ENCODE measurements around the gene ARHGDIA. TPM values are rescaled to one million over a fixed set of nuclear protein-coding genes. Genes with fewer than 3 reads are reported as not detected.

Gene ARHGDIA
- polyA plus RNA-seq, 1 donor from 2014 or later: 16.1 TPM

DNA sequence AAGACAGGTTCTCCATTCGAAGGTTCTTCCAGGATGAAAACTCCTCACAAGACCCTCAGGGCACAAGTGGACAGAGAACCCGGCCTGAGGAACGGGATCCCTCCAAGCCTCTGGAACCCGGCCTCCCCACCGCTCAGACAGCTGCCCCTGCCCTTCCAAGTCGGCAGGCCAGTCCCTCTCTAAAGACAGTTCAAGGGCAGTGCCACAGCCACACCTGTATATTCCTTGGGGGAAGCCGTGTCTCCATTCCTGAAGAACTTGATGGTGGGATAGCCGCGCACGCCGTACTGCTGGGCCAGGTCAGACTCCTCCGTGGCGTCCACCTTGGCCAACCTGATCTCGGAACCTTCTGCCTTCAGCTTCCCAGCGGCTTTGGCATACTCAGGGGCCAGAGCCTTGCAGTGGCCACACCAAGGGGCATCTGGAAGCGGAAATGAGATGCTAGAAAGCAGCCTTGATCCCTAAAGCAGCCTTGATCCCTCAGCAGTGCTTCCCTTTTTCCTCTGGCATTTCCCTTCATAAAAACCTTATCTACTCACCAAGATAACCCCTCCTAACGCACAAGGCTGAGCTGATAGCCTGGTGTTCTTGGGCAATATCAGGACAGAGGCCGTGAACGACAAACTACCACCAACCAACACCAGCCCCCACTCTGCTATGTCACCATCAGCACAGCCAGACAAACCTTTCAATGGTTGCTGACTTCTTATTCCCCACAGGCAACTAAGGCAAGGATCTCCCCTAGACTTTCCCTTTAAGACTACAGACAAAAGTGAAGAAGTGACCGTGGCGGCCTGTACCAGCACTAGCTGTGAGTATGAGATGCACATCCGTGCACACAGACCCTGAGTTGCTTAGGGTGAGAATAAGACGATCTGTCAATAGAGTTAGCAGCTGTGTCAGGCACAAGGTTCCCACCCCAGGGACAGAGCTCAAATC, 11.9 kb downstream of the ARHGDIA start:
- H3K36me3 ChIP-seq (ENCODE audit: insufficient read depth, low read length): no peaks in the 10 kb centered on the region
- H3K27ac ChIP-seq (ENCODE audit: low read length): peak overlapping the region; percentile 55

DNA sequence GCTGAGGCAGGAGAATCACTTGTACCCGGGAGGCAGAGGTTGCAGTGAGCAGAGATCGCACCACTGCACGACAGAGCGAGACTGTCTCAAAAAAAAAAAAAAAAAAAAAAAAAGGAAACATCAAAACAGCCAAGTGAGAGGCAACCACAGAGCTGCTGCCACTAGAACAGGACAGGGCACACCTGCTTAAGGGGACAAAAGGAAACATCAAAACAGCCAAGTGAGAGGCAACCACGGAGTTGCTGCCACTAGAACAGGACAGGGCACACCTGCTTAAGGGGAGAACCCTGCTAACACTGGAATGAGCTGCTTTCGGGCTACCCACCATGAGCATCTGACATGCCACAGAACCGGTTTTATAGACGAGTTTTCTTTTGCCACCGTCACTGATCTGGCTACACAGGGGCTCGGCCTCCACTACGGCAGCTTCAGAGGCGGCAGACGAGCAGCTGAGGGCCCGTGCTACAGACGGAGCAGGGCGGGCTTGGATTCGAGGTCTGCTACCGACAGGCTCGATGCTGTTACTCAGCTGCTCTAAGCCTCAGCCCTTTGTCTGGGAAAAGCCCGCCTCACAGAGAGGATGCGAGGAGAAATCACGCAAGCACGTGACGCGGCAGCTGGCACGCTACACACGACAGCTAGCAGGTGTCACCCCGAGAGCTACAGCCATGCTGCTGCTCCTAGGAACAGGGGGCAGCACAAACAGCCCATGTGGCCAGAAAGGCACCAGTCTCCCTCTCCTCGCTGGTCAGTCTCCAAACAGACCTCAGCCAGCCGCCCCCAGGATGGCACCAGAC, 12.8 kb downstream of the ARHGDIA start:
- Histone ChIP-seq H3F3A (ENCODE audit: insufficient read depth, low read length, poor library complexity, severe bottlenecking) (no peaks in the 10 kb centered on the region), H3K27me3 (ENCODE audit: insufficient read depth, low read depth, low read length) (no peaks in the 10 kb centered on the region), H4K20me1 (ENCODE audit: insufficient read depth) (no peaks in the 10 kb centered on the region), H2AFZ (ENCODE audit: low read depth, low read length) (no peak overlapping the region), H3K27ac (ENCODE audit: low read length) (no peak overlapping the region), H3K4me2 (ENCODE audit: low read length) (no peak overlapping the region), H3K36me3 (ENCODE audit: insufficient read depth, low read length) (no peaks in the 10 kb centered on the region), H3K9me2 (ENCODE audit: insufficient read depth, low read length) (no peaks in the 10 kb centered on the region), H3K4me3 (ENCODE audit: low read length) (peak overlapping the region; percentile 91), H3K9ac (ENCODE audit: low read length) (no peak overlapping the region), H3K79me2 (replicated peaks; ENCODE audit: insufficient read depth, low read length) (peaks cover 28% of the 10 kb centered on the region), H3K9me3 (ENCODE audit: low read length) (no peaks in the 10 kb centered on the region)
- no peak for TF ChIP-seq POLR2AphosphoS5 (IDR thresholded peaks at IDR 0.05)
- TF ChIP-seq, protein P1, sequence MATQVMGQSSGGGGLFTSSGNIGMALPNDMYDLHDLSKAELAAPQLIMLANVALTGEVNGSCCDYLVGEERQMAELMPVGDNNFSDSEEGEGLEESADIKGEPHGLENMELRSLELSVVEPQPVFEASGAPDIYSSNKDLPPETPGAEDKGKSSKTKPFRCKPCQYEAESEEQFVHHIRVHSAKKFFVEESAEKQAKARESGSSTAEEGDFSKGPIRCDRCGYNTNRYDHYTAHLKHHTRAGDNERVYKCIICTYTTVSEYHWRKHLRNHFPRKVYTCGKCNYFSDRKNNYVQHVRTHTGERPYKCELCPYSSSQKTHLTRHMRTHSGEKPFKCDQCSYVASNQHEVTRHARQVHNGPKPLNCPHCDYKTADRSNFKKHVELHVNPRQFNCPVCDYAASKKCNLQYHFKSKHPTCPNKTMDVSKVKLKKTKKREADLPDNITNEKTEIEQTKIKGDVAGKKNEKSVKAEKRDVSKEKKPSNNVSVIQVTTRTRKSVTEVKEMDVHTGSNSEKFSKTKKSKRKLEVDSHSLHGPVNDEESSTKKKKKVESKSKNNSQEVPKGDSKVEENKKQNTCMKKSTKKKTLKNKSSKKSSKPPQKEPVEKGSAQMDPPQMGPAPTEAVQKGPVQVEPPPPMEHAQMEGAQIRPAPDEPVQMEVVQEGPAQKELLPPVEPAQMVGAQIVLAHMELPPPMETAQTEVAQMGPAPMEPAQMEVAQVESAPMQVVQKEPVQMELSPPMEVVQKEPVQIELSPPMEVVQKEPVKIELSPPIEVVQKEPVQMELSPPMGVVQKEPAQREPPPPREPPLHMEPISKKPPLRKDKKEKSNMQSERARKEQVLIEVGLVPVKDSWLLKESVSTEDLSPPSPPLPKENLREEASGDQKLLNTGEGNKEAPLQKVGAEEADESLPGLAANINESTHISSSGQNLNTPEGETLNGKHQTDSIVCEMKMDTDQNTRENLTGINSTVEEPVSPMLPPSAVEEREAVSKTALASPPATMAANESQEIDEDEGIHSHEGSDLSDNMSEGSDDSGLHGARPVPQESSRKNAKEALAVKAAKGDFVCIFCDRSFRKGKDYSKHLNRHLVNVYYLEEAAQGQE (IDR thresholded peaks at IDR 0.05; ENCODE audit: borderline replicate concordance): no peak
- no peak for TF ChIP-seq SMC3 (conservative IDR thresholded peaks at IDR 0.05; ENCODE audit: poor library complexity)
- TF ChIP-seq, protein P2, sequence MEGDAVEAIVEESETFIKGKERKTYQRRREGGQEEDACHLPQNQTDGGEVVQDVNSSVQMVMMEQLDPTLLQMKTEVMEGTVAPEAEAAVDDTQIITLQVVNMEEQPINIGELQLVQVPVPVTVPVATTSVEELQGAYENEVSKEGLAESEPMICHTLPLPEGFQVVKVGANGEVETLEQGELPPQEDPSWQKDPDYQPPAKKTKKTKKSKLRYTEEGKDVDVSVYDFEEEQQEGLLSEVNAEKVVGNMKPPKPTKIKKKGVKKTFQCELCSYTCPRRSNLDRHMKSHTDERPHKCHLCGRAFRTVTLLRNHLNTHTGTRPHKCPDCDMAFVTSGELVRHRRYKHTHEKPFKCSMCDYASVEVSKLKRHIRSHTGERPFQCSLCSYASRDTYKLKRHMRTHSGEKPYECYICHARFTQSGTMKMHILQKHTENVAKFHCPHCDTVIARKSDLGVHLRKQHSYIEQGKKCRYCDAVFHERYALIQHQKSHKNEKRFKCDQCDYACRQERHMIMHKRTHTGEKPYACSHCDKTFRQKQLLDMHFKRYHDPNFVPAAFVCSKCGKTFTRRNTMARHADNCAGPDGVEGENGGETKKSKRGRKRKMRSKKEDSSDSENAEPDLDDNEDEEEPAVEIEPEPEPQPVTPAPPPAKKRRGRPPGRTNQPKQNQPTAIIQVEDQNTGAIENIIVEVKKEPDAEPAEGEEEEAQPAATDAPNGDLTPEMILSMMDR (IDR thresholded peaks at IDR 0.05; ENCODE audit: poor library complexity, severe bottlenecking): no peak
- no peak for TF ChIP-seq MXI1 (conservative IDR thresholded peaks at IDR 0.05; ENCODE audit: poor library complexity, severe bottlenecking)
- no peak for TF ChIP-seq RAD21 (conservative IDR thresholded peaks at IDR 0.05)
- TF ChIP-seq TAF1 (IDR thresholded peaks at IDR 0.05; ENCODE audit: low read depth): no peak

More for the DNA sequence above, 11.9 kb downstream of the ARHGDIA start:
- no peaks in the 10 kb centered on the region for H3K27me3 ChIP-seq (ENCODE audit: insufficient read depth, low read depth, low read length)
- H3K9me3 ChIP-seq (ENCODE audit: low read length): no peaks in the 10 kb centered on the region
- H3K9ac ChIP-seq (ENCODE audit: low read length): peak overlapping the region; percentile 74
- peak overlapping the region; percentile 95 for H3K4me2 ChIP-seq (ENCODE audit: low read length)
- peak overlapping the region; percentile 91 for H3K4me3 ChIP-seq (ENCODE audit: low read length)
- no peaks in the 10 kb centered on the region for H3K9me2 ChIP-seq (ENCODE audit: insufficient read depth, low read length)
- TF ChIP-seq EZH2 (IDR thresholded peaks at IDR 0.05; ENCODE audit: borderline replicate concordance, insufficient read depth, low read length, poor library complexity, severe bottlenecking) (no peak), EP300 (conservative IDR thresholded peaks at IDR 0.05; ENCODE audit: poor library complexity, severe bottlenecking) (no peak), POLR2AphosphoS5 (IDR thresholded peaks at IDR 0.05) (no peak), RAD21 (conservative IDR thresholded peaks at IDR 0.05) (no peak), SMC3 (conservative IDR thresholded peaks at IDR 0.05; ENCODE audit: poor library complexity) (no peak)
- TF ChIP-seq, protein P1 (IDR thresholded peaks at IDR 0.05; ENCODE audit: borderline replicate concordance): no peak
- TF ChIP-seq, protein P2 (IDR thresholded peaks at IDR 0.05; ENCODE audit: poor library complexity, severe bottlenecking): no peak
- H3F3A ChIP-seq (ENCODE audit: insufficient read depth, low read length, poor library complexity, severe bottlenecking): no peaks in the 10 kb centered on the region
- H2AFZ ChIP-seq (ENCODE audit: low read depth, low read length): no peak overlapping the region
- no peaks in the 10 kb centered on the region for H4K20me1 ChIP-seq (ENCODE audit: insufficient read depth)
- H3K79me2 ChIP-seq (replicated peaks; ENCODE audit: insufficient read depth, low read length): peaks cover 33% of the 10 kb centered on the region
